SK-N-SH (cell line): ENCODE data around the gene SZT2.

ENCODE experiments used
- CHD2 ChIP-seq: fragments of 150-350 bp; IDR thresholded peaks from 2 replicates; pipeline ENCODE4 v1.6.1; 2018; ENCODE audit warnings: low read length; ENCODE audit not compliant: partially characterized antibody
- CTCF ChIP-seq: fragments of 200-600 bp; sonication (generic); IDR thresholded peaks from 2 replicates; pipeline ENCODE4 v1.6.1; 2017; ENCODE audit warnings: antibody characterized with exemption, mild to moderate bottlenecking, moderate library complexity
- ELF1 ChIP-seq: IDR thresholded peaks from 2 replicates; pipeline ENCODE4 v1.4.0; 2012
- FOXJ3 ChIP-seq: sonication (generic); formaldehyde crosslinking; IDR thresholded peaks from 2 replicates; pipeline ENCODE4 v1.5.1; 2020; ENCODE audit warnings: mild to moderate bottlenecking, missing genetic modification reagents
- FOXM1 ChIP-seq: IDR thresholded peaks from 2 replicates; pipeline ENCODE4 v1.4.0; 2012; ENCODE audit warnings: low read depth, mild to moderate bottlenecking
- IRF3 ChIP-seq: fragments of 150-350 bp; IDR thresholded peaks from 2 replicates; pipeline ENCODE4 v1.6.1; 2016; ENCODE audit warnings: mild to moderate bottlenecking, low read depth, low read length
- MXI1 ChIP-seq: IDR thresholded peaks from 2 replicates; pipeline ENCODE4 v1.6.1; 2012; ENCODE audit warnings: mild to moderate bottlenecking, low read depth, low read length, improper control_type of control experiment
- NFIC ChIP-seq: IDR thresholded peaks from 2 replicates; pipeline ENCODE4 v1.4.0; 2012; ENCODE audit warnings: borderline replicate concordance
- RCOR1 ChIP-seq: fragments of 150-350 bp; IDR thresholded peaks from 2 replicates; pipeline ENCODE4 v1.6.1; 2017; ENCODE audit warnings: antibody characterized with exemption, low read length
- TAF1 ChIP-seq: IDR thresholded peaks from 2 replicates; pipeline ENCODE4 v1.6.1; 2012; ENCODE audit warnings: low read depth, mild to moderate bottlenecking, low read length, moderate library complexity, borderline replicate concordance
- TF ChIP-seq, protein P1 (sequence below): IDR thresholded peaks from 2 replicates; pipeline ENCODE4 v1.6.1; 2012; ENCODE audit warnings: mild to moderate bottlenecking, low read depth, low read length, moderate library complexity
- TF ChIP-seq, protein P2 (sequence below): IDR thresholded peaks from 2 replicates; pipeline ENCODE4 v1.4.0; 2012; ENCODE audit warnings: low read depth, borderline replicate concordance

- no peak for TF ChIP-seq ELF1
- TF ChIP-seq CTCF, result no peak
- TF ChIP-seq, protein P1, sequence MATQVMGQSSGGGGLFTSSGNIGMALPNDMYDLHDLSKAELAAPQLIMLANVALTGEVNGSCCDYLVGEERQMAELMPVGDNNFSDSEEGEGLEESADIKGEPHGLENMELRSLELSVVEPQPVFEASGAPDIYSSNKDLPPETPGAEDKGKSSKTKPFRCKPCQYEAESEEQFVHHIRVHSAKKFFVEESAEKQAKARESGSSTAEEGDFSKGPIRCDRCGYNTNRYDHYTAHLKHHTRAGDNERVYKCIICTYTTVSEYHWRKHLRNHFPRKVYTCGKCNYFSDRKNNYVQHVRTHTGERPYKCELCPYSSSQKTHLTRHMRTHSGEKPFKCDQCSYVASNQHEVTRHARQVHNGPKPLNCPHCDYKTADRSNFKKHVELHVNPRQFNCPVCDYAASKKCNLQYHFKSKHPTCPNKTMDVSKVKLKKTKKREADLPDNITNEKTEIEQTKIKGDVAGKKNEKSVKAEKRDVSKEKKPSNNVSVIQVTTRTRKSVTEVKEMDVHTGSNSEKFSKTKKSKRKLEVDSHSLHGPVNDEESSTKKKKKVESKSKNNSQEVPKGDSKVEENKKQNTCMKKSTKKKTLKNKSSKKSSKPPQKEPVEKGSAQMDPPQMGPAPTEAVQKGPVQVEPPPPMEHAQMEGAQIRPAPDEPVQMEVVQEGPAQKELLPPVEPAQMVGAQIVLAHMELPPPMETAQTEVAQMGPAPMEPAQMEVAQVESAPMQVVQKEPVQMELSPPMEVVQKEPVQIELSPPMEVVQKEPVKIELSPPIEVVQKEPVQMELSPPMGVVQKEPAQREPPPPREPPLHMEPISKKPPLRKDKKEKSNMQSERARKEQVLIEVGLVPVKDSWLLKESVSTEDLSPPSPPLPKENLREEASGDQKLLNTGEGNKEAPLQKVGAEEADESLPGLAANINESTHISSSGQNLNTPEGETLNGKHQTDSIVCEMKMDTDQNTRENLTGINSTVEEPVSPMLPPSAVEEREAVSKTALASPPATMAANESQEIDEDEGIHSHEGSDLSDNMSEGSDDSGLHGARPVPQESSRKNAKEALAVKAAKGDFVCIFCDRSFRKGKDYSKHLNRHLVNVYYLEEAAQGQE, result no peak
- no peak for TF ChIP-seq TAF1
- TF ChIP-seq, protein P2, sequence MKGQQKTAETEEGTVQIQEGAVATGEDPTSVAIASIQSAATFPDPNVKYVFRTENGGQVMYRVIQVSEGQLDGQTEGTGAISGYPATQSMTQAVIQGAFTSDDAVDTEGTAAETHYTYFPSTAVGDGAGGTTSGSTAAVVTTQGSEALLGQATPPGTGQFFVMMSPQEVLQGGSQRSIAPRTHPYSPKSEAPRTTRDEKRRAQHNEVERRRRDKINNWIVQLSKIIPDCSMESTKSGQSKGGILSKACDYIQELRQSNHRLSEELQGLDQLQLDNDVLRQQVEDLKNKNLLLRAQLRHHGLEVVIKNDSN, result no peak
- TF ChIP-seq FOXJ3 (CRISPR knock-in tag), result no peak
- no peak for TF ChIP-seq MXI1
- TF ChIP-seq CHD2, result no peak
- TF ChIP-seq RCOR1, result no peak
- no peak for TF ChIP-seq FOXM1
- TF ChIP-seq NFIC, result no peak
- TF ChIP-seq IRF3, result no peak
Observed at GRCh38 chr1:43434256-43434655, 44.6 kb downstream of the SZT2 start.
